Astrocyte (in vitro differentiated cells and primary cell): Measurements from ENCODE around the gene MTHFSD.

ENCODE experiments used
- CTCF ChIP-seq: IDR thresholded peaks from 2 replicates; pipeline ENCODE4 v1.5.1; 2011; ENCODE audit warnings: low read depth, mild to moderate bottlenecking, inconsistent platforms, low read length, moderate library complexity; ENCODE audit not compliant: insufficient read depth
- EZH2 ChIP-seq: IDR thresholded peaks from 2 replicates; pipeline ENCODE4 v1.6.1; 2012; ENCODE audit warnings: mild to moderate bottlenecking, low read length, inconsistent platforms; ENCODE audit not compliant: insufficient read depth

- TF ChIP-seq EZH2 (no peak), CTCF (no peak)
Observed at GRCh38 chr16:86556576-86556975, 1.5 kb upstream of the MTHFSD start.
